SIG-M5 (cell line): Measurements from ENCODE around the gene YWHAG.
"Not testable (repeated sequence)": the region's sequence is repeated elsewhere in the genome, so short reads cannot be mapped to it uniquely, and the experiment has no call there.

Experiments used
- DNase-seq: peaks from one replicate; lab custom pipeline; 2025; lab: John Stamatoyannopoulos, UW

The YWHAG gene

DNA sequence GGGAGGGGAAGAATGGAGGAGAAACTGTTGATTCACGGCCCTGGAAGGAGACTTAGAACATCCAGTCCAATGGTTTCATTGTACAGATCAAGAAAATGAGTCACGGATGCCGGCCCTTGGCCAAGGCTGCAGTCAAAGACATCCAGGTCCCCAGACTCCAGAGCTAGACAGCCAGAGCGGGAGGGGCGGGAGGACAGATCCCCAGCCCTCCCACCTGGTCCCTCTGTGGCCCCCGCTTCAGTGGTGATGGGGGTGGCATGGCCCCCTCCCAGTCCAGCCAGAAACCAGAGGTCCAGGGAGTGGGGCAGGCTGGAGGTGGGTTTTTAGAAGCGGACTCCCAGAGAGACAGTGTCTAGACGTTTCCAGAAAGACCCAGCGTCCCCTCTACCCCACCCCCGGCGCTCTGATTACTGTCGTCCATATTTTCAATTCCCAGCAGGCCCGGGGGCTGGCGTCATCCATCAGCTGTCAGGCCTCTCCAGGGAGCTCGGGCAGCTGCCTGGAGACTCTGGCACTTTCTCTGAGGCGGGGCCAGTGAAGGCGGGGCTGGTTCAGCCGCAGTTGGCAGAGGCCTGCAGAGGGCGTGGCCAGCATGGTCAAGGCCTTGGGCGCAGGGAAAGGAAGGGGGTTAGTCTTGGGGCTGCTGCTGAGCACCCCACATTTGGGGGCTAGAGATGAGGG is 64.3 kb downstream of the YWHAG start:
- no peak for DNase-seq

- DNase-seq: no peak
Observed at GRCh38 chr7:76293407-76293901, 65.3 kb downstream of the YWHAG start.

GRCh38 chr7:76292911-76293310 is 65.9 kb downstream of the YWHAG start:
- not testable (repeated sequence) for DNase-seq

DNA sequence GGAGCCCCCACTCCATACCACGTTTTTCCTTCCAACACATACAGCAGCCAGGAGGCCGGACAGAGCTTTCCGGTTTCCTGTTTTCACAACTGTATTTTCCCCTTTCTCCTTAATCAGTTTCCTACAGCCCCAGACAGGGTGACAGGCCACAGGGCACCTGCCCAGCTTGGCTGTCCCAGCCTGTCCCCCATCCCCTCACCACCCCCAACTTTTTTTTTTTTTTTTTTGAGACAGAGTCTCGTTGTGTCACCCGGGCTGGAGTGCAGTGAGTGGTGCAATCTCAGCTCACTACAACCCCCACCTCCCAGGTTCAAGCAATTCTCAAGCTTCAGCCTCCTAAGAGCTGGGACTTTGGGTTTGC is 66.6 kb downstream of the YWHAG start:
- DNase-seq: no peak

DNA sequence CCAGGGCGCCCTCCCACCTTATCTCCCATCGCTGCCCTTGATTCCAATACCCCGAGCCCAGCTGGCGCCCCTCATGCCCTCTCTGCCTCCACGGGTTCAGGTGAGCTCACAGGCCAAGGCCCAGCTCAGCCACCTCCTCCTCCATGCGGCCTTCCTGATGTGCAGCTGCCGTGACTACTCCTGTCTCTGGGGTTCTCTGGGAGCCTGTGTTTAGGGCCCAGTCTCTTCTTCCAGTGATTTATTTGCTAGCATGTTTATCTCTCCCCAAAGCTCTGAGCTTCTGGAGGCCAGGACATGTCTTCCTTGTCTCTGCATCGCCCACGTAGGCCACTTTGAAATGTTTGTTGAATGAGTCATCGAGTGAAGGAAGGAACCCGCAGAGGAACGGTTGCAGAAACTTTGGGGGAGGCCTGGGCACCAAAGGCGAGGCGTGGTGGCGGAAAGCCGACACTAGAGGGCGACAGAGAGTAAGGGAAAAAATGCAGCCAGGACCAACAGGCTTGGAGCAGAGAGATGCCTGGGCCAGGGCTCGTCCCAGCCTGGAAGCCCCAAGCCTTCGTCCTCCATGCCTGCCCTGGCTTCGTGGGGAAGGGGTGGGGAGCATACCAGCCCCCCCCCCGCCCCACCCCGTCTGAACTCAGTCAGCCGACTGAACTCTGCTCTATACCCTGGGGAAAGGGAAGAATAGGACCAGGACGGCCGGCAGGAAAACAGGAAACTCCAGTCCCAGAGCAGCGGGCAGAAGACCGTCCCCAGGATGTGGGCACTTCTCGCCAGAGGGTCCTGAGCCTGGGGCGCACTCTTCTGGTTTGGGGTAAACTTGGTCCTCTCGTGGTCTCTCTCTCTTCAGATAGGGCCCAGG is 67.2 kb downstream of the YWHAG start:
- DNase-seq: peak; percentile 85

GRCh38 chr7:76290847-76291350 is 67.9 kb downstream of the YWHAG start:
- not testable (repeated sequence) for DNase-seq

- DNase-seq: no peak
Observed at GRCh38 chr7:76286842-76287403, 71.9 kb downstream of the YWHAG start.

DNA sequence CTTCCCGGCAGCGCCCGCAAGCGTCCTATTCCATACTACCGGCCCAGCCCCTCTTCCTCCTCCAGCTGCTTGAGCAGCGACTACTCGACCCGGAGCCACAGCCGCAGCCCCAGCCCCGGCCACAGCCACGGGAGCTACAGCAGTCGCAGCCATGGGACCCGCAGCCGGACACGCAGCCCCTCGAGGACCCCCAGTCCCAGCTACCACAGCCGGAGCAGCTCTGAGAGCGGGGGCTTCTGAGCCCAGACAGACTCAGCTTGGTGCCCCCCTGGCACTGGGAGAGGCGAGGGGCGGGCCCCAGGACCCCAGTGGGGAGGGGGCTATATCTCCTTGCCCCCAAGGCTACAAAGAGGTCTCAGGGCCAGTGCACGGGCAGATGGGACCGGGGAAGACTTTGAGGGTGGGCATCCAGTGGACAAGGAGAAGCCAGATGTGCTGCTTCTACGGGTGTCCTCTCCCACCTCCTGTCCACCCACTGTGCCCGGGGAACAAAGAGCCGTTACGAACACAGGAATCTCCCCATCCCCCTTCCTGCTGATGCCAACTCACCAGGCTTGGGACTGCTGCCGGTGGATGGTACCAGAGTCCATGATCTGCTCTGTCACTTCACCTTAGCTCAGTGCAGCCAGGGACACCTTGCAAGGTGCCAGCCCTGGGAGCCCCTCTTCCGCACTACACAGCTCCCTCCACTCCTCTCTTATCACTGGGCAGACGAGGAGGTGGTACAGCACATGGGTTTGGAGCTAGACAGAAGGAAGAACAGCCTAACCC is 73.0 kb downstream of the YWHAG start:
- DNase-seq: no peak

DNA sequence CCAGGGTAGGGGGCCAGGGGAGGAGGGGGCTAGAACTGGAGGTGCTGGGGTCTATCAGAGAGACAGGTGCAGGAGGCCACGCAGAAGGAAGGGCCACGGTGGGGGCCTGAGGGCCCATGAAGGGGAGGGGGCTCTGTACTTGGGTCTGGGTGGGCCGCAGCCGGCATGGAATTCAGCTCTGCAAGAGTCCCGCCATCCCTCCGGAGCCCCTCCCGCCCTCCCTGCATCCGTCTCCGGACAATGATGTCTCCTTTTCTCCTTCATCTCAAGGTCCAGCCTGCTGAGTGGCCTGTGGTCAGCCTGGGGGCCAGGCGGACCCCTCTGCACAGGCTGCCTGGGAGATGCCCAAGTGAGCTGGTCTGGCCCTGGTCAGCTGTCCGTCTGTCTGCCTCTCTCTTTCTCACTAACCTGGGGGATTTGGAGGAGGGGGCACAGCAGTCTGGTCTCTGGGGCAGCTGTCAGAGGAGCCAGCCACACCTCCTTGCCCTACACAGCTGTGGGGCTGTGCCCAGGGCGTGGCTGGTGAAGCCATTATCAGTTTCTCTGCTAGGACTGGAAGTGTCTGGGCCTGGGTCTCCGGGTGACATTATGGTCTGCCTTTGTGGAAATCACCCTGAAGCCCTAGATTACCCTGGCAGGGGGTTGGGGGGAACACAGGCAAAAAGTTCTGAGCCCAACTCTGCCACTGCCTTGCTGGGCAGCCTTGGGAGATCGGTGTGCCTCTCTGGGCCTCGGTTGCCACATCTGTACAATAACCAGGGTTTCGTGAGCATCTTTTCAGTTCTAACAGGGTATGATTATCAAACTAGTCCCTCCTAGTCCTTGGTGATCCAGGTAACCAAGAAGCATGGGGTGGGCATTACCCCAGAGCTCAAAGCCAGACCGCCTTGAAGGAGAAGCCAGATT is 75.3 kb downstream of the YWHAG start:
- DNase-seq: no peak

DNA sequence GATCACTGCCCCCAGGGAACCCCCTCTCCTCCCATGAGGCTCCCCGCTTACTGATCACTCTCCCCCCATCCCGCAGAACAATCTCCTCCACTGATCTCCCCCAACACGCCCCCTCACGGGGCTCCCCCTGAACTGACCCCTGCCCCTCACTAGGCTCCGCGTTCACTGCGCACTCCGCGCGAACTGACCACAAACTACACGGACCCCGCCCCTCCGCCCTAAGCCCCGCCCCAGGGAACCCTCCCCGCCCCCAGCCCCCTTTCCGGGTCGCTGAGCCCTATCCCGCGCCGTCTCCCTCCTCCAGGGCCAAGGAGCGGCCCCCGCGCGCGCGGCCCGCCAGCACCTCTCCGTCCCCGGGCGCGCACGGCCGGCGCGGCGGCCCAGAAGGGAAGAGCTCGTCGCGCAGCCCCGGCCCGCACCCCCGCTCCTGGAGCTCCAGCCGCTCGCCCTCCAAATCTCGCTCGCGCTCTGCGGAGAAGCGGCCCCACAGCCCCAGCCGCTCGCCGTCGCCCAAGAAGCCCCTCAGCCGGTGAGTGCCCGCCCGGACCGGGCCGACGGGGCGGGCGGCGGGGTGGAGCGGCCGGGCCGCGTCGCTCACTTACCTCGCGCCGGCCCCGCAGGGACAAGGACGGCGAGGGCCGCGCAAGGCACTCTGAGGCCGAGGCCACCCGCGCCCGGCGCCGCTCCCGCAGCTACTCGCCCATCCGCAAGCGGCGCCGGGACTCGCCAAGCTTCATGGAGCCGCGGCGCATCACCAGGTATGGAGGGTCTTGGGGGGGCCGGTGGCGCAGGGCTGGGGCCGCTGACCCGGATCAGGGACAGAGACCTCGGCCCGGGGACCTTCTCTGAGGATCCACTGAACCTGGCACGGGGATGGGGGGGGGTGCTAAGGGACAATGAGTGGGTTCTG is 76.2 kb downstream of the YWHAG start:
- no peak for DNase-seq

GRCh38 chr7:76281706-76282343 is 77.0 kb downstream of the YWHAG start:
- DNase-seq: no peak

GRCh38 chr7:76281006-76281705 is 77.6 kb downstream of the YWHAG start:
- no peak for DNase-seq

DNA sequence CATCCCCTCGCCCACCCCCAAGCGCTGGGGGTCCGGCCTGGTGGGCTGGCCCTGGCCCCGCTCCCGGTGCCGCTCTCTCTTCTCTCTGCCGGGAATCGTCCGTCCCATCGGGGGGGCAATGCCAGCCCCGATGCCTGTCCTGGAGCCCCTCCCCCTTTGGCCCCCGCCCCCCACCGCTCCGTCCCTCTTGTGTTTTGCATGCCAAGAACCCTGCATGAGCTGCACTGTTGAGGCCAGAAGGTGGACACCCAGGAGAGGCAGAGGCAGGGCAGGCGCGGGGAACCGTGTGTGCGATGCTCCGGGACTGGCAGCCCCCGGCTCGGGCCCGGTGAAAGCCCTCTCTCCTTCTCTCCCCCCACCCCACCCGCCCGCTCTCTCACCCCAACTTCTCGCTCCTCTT is 78.4 kb downstream of the YWHAG start:
- no peak for DNase-seq

DNA sequence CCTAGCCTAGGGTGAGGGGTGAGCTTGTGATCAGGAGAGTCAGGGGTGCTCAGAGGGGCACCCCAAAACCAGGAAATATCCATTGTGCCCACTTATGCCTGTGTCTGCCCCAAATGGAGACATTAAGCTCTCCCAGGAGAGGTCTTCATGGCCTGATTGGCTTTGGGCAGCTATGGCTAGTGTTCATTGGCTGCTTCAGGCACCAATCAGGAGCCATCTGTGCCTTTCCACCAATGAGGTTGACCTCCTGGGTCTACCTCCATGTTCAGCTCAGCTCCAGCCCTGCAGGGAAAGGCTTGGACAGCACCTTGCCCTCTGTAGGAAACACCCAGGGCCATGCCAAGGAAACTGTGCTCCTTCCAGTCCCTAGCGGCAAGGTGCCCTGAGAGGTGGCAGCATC is 80.3 kb downstream of the YWHAG start:
- no peak for DNase-seq
